Activated T-cell treated with anti-CD3 and anti-CD28 coated beads, Interleukin-2, amount 50 U/mL, for 72 hours (primary cell): Measurements from ENCODE around the gene MARCKS. TPM values are rescaled to one million over a fixed set of nuclear protein-coding genes. Genes with fewer than 3 reads are reported as not detected.

Experiments
- ATAC-seq, 2 donors: fragments of 150-1000 bp; cut with Tn5 transposase; replicated peaks in 1 of 2; 2 replicates each; pipeline ENCODE4 v1.10.0; 2021; ENCODE audit warnings: moderate library complexity in 2 of 2, mild to moderate bottlenecking in 1 of 2
- DNase-seq, 2 donors: peaks; one replicate each; pipeline ENCODE4 v3.0.0; 2021 to 2022; ENCODE audit warnings: mixed read lengths in 1 of 2
- H3K27ac Mint-ChIP-seq: one replicate; pipeline ENCODE4 v1.8.0; 2022; ENCODE audit warnings: mild to moderate bottlenecking, moderate library complexity, mixed read lengths
- H3K27me3 Mint-ChIP-seq: one replicate; pipeline ENCODE4 v1.8.0; 2022; ENCODE audit warnings: low read depth, mixed read lengths
- H3K36me3 Mint-ChIP-seq, 2 donors: one replicate each; pipeline ENCODE4 v1.8.0; 2022; ENCODE audit warnings: mixed read lengths in 2 of 2, mild to moderate bottlenecking in 1 of 2; ENCODE audit not compliant: insufficient read depth in 2 of 2
- H3K4me1 Mint-ChIP-seq: one replicate; pipeline ENCODE4 v1.8.0; 2022; ENCODE audit warnings: low read depth, mixed read lengths
- H3K4me3 Mint-ChIP-seq, 2 donors: one replicate each; pipeline ENCODE4 v1.8.0; 2022; ENCODE audit warnings: mild to moderate bottlenecking in 2 of 2, mixed read lengths in 2 of 2, moderate library complexity in 2 of 2
- H3K9me3 Mint-ChIP-seq, 2 donors: one replicate each; pipeline ENCODE4 v1.8.0; 2022; ENCODE audit warnings: mixed read lengths in 2 of 2
- total RNA-seq, 2 donors: library from RNA; stranded (reverse); gene quantifications; one replicate each; pipeline ENCODE4 v1.2.3, GENCODE V29; 2022

The MARCKS gene
- total RNA-seq, 2 donors from 2014 or later, result 1.1 to 1.7 TPM

DNA sequence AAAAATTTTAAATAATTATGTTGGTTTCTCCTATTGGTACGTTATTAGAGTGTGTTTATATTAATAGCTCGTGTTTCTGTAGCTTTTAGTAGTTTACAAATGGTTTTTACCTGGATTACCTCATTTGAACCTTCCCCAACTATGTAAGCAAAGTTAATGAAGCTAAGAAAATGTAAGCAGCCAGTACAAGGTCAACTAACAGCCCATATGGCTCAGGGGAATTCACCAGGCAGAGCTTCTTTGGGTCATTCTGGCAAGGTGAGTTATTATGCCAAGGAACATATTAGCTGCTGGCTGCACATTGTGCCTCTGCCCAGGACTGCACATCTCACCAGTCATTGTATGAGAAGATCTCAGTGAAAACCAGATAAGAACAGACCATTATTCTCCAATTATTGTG lies 27.0 kb upstream of the MARCKS start:
- Mint-ChIP-seq H3K4me1 (no peaks in the 10 kb centered on the region), H3K4me3 (no peak overlapping the region), H3K27ac (no peak overlapping the region), H3K36me3 (no peaks in the 10 kb centered on the region), H3K27me3 (no peaks in the 10 kb centered on the region), H3K9me3 (no peaks in the 10 kb centered on the region)
- DNase-seq, result no peak
- no peak for ATAC-seq

DNA sequence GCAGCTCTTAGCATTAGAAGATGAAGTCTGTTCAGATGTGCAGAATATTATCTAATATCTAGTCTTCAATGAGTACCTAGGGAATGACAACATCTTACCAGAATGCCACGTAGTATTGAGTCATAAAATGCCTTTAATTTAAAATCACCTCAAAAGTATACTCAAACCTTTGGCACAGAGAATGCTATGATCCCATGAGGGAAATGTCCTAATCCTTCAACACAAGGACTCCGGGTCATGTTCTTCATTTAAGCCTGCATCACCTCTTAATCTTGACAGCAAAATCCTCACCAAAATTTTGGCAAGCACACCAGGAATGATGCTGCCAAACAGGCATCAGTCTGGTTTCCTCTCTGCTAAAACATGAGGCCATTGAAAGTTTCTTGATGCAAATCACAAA lies 23.6 kb upstream of the MARCKS start:
- H3K27me3 Mint-ChIP-seq, result no peaks in the 10 kb centered on the region
- H3K27ac Mint-ChIP-seq, result no peak overlapping the region
- H3K4me3 Mint-ChIP-seq, result no peak overlapping the region
- DNase-seq (no peak), ATAC-seq (no peak)
- no peaks in the 10 kb centered on the region for H3K36me3 Mint-ChIP-seq
- no peaks in the 10 kb centered on the region for H3K9me3 Mint-ChIP-seq
- no peaks in the 10 kb centered on the region for H3K4me1 Mint-ChIP-seq

DNA sequence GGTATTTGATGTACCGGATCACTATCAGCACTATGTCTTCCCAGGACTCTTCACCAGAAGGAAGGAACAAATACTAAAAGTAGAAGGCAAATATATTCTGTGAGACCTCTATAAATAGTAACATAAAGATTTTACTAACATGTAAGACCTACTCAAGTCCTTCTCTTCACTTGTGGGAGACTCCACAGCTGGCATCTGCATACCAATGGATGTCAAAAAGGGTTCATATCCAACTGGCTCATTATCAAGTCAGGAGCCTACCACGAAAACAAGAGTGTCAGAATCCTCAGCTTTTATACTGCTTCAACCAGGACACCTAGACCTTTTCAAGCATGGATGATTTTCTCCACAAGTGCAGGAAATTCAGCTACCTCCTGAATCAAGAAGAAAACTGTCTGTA lies 20.0 kb upstream of the MARCKS start:
- H3K9me3 Mint-ChIP-seq, result no peaks in the 10 kb centered on the region
- DNase-seq (no peak), ATAC-seq (no peak)
- H3K27me3 Mint-ChIP-seq, result peaks cover 8% of the 10 kb centered on the region
- no peak overlapping the region for H3K4me3 Mint-ChIP-seq
- no peaks in the 10 kb centered on the region for H3K36me3 Mint-ChIP-seq
- no peak overlapping the region for H3K27ac Mint-ChIP-seq
- no peaks in the 10 kb centered on the region for H3K4me1 Mint-ChIP-seq

DNA sequence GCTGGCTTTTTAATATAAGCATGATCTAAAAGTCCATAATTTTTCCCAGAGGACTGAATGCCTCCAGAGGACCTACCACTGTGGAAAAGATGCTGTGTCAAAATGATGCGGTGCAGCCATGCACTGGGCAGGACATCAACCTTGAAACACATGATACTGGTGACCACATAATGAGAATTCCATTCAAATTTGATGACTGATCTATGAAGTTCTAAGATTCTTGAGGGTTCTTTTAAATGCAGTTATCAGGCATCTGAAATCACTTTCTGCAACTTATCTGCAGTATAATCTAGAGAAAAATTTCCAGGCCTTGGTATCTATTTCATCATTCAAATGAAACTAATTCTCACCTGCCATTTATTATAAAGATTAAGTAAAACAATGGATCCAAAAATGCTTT lies 15.0 kb upstream of the MARCKS start:
- H3K4me3 Mint-ChIP-seq, result no peak overlapping the region
- peaks cover 28% of the 10 kb centered on the region for H3K27me3 Mint-ChIP-seq
- peaks cover 0 to 2% of the 10 kb centered on the region in 2 donors for H3K9me3 Mint-ChIP-seq
- DNase-seq, result no peak
- peaks cover 0 to 2% of the 10 kb centered on the region in 2 donors for H3K36me3 Mint-ChIP-seq
- no peak overlapping the region for H3K27ac Mint-ChIP-seq
- ATAC-seq, result no peak
- H3K4me1 Mint-ChIP-seq, result peaks cover 11% of the 10 kb centered on the region

DNA sequence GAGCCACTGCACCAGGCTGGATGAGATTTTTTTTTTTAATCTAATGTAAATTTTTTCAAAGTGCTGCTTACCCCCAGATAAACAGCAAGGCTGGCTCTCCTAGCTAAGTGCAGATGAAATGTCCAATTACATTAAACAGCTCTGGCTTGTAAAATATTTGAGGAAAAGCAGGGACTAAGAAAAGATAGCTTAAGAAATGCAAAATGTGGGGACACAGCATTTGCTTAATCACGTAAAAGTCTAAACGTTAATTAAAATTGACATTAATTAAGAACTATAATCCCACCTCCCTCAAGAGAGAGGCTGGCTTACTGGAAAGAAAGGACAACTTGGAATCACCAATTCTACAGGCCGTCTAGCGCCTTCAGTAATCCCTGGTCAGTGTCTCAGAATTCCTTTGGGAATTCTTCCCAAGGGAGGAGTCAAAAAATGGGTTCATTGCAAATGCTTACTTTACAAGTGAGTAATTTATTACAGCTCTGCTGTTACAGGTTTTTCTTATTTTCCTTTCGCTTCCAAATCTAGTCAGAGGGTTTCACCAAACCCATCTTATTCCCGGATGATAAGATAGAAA lies 13.6 kb upstream of the MARCKS start:
- H3K4me3 Mint-ChIP-seq, result no peak overlapping the region
- ATAC-seq (no peak), DNase-seq (no peak)
- peaks cover 11% of the 10 kb centered on the region for H3K4me1 Mint-ChIP-seq
- peaks cover 34% of the 10 kb centered on the region for H3K27me3 Mint-ChIP-seq
- peaks cover 0 to 2% of the 10 kb centered on the region in 2 donors for H3K36me3 Mint-ChIP-seq
- peaks cover 0 to 2% of the 10 kb centered on the region in 2 donors for H3K9me3 Mint-ChIP-seq
- no peak overlapping the region for H3K27ac Mint-ChIP-seq

DNA sequence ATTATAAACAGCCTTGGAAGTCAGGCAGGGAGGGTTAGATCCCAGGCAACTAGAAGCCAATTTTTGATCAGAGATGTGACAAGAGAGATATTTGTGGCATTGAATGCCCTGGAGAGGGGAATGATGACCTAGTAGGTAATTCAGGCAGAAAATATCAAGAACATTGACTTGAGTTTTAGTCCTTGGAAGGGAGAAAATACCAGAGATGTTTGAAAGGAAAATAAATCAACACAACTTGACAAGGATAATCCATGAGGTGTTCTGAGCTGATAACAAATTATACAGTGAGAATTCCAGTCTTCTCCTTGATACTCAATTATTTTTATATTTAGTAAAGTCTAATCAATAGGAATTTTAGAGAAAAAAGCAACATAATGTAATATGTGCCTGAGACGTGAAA lies 10.6 kb upstream of the MARCKS start:
- H3K4me3 Mint-ChIP-seq, result no peak overlapping the region
- peaks cover 39% of the 10 kb centered on the region for H3K27me3 Mint-ChIP-seq
- H3K36me3 Mint-ChIP-seq, result peaks cover 0 to 2% of the 10 kb centered on the region in 2 donors
- peaks cover 0 to 2% of the 10 kb centered on the region in 2 donors for H3K9me3 Mint-ChIP-seq
- no peak for DNase-seq
- H3K4me1 Mint-ChIP-seq, result peaks cover 11% of the 10 kb centered on the region
- ATAC-seq, result no peak
- no peak overlapping the region for H3K27ac Mint-ChIP-seq

DNA sequence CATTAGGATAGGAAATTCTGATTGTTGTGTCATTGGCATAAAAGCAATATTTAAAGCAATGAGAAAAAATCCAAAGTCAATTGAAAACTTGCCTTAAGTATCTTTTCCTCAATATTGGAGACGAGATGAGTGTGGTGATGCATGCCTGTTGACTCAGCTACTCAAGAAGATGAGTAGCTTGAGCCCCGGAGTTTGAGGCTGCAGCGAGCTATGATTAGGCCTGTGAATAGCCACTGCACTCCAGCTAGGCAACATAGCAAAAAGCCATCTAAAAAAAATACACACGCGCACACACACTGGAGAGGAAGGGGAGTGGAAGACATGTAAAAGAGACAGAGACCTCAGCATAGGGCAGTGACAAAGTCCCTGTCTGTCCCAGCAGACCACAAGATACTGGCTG lies 9.7 kb upstream of the MARCKS start:
- no peak overlapping the region for H3K4me3 Mint-ChIP-seq
- no peak for DNase-seq
- H3K9me3 Mint-ChIP-seq, result peaks cover 0 to 2% of the 10 kb centered on the region in 2 donors
- peaks cover 45% of the 10 kb centered on the region for H3K27me3 Mint-ChIP-seq
- H3K36me3 Mint-ChIP-seq, result peaks cover 0 to 2% of the 10 kb centered on the region in 2 donors
- ATAC-seq, result no peak
- H3K4me1 Mint-ChIP-seq, result peaks cover 11% of the 10 kb centered on the region
- no peak overlapping the region for H3K27ac Mint-ChIP-seq

DNA sequence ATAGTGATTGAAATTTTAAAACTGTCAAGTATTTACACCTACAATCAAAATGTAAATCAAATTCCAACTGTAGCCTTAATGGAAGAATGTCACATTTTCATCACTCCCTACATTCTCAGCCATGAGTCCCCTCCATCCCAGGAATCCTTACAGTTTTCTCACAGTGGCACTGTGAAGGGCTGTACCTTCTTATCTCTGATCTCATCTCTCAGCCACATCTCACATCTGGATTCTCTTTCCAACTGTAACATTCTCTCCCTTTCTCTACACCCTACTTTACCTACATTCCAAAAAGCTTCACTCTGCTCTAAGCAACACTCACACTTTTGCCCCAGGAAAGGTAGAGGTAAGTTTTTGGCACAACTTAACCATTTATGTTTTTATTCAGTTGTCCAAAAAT lies 8.9 kb upstream of the MARCKS start:
- no peak overlapping the region for H3K4me3 Mint-ChIP-seq
- ATAC-seq (no peak), DNase-seq (no peak)
- no peak overlapping the region for H3K27ac Mint-ChIP-seq
- H3K36me3 Mint-ChIP-seq, result peaks cover 0 to 2% of the 10 kb centered on the region in 2 donors
- H3K9me3 Mint-ChIP-seq, result peaks cover 0 to 2% of the 10 kb centered on the region in 2 donors
- peaks cover 53% of the 10 kb centered on the region for H3K27me3 Mint-ChIP-seq
- peaks cover 11% of the 10 kb centered on the region for H3K4me1 Mint-ChIP-seq

DNA sequence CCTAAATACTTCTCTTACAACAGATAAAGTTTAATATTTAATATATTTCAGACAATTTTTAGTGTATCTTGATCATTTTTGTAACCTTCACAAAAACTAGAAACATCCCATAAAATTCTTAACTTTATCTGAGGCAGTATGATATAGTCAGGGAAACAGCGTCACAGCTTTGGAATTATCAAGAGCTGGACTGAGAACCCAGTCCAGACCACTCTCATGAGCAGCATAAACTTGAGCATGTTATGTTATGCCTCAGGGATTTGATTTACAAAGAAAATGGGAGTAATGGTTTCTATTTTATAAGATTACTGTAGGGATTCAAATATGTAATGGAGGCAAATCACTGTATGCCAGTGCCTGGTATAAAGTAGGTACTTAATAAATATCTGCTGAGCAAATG lies 8.3 kb upstream of the MARCKS start:
- no peak for DNase-seq
- Mint-ChIP-seq H3K4me1 (peaks cover 11% of the 10 kb centered on the region), H3K9me3 (peaks cover 0 to 2% of the 10 kb centered on the region in 2 donors), H3K4me3 (no peak overlapping the region), H3K27me3 (peaks cover 59% of the 10 kb centered on the region), H3K27ac (no peak overlapping the region), H3K36me3 (peaks cover 0 to 2% of the 10 kb centered on the region in 2 donors)
- no peak for ATAC-seq

DNA sequence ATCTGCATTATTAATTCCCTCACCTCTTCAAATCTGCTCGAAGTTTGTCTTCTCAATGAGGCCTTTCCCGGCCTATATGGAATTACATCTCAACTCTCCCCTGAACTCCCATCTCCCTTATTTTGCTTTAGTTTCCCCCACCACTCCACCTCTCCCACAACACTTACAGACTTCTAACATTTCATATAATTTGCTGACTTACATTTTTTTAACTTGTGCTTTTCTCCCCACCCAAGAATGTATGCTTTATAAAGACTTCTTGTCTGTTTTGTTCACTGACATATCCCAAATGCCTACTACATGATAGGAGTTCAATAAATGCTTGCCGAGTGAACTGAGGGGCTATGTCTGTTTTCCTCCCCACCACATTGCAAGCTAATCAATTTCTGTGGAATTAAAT lies 3.9 kb upstream of the MARCKS start:
- Mint-ChIP-seq H3K9me3 (no peaks in the 10 kb centered on the region), H3K4me1 (no peaks in the 10 kb centered on the region), H3K36me3 (peaks cover 2 to 3% of the 10 kb centered on the region in 2 donors), H3K27me3 (peaks cover 52% of the 10 kb centered on the region), H3K27ac (no peak overlapping the region), H3K4me3 (no peak overlapping the region)
- ATAC-seq, result no peak
- no peak for DNase-seq

DNA sequence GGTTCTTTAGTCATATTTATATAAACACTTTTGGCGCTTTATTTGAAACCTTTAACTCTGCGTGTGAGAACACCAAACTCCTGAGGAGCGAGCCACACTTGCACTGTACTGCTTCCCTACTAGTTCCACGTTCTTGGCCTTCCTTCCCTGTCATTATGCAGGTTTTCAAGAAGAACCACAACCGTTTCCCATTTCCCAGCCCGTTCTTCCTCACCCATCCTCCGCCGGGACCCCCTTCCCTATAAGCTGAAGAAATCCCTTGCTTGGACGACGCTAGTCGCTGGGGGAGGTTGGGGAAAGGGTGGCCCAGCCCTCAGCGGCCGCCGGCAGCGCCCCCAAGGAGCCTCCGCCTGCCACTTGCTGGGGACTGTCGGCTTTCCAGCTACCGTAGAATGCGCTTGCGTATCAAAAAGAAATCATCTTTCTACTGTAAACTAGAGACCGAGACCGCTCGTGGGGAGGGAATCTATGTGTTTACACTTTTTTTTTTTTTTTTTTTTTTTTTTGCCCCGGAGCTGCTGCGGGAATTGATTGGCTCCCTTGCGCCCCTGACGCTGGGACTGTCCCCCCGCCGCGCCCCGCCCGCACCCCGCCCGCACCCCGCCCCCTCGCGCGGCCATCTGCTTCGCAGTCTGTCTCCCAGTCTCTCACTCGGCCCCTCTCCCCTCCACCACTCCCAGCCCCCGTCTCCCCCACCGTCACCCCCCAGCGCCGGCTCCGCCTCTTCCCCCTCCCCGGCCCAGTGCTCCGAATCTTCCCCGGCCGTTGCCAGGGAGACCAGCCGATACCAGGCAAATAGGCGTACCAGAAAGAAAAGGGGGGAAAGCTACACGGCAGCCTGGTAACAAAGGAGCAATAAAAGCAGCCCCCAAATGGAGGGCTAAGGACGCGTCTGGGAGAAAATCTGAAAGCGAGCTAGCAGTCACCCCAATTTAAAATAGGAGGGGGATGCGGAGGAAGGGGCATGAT lies 2.3 kb upstream of the MARCKS start:
- Mint-ChIP-seq H3K36me3 (peaks cover 2 to 3% of the 10 kb centered on the region in 2 donors), H3K27me3 (peaks cover 48% of the 10 kb centered on the region), H3K4me1 (no peaks in the 10 kb centered on the region), H3K4me3 (peak overlapping the region in 1 of 2 donors; percentile 69), H3K9me3 (no peaks in the 10 kb centered on the region), H3K27ac (no peak overlapping the region)
- ATAC-seq (no peak), DNase-seq (peak; percentile 7 to 28)

DNA sequence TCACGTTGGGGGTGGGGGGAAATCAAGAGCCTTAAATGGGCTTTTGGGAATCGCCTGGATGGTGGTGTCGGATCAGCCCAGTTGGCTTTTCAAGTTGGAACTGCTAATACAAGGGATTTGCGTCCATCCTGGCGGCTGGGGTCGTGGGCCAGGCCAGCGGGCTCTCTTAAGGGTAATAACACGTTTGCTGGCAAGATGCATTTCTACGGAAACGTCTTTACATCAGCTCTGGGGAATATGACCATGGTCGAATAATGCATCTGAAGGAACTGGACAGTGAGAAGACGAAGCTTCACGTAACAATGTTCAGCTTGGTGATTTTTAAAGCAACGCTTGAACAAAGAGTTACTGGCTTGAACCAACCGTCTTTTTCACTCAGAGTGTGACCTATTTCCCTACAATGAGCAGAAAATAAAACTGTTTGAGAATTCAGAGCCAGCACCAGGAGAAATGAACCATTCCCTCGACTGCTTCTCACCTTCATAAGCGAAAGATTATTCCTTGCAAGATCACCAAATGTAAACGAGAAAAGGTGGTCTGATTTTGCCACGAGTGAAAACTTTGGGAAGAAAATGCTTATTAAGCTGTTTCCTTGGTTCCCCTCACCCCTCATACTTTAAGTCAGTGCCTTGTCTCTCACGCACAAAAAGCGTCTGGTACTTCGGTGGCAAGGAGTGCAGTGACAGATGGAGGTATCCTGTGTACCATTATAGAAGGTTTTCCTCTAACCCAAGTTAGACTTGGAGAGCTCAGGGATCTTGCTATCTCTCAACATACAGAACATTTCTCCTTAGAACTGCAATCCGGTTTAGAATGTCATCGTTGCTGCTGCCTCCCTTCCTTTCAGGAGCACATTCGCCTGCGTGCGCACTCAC lies 1.4 kb upstream of the MARCKS start:
- Mint-ChIP-seq H3K4me1 (peaks cover 3% of the 10 kb centered on the region), H3K27me3 (peaks cover 50% of the 10 kb centered on the region), H3K36me3 (peaks cover 2 to 3% of the 10 kb centered on the region in 2 donors), H3K4me3 (no peak overlapping the region), H3K9me3 (no peaks in the 10 kb centered on the region), H3K27ac (no peak overlapping the region)
- DNase-seq (peak; percentile 7), ATAC-seq (no peak)

DNA sequence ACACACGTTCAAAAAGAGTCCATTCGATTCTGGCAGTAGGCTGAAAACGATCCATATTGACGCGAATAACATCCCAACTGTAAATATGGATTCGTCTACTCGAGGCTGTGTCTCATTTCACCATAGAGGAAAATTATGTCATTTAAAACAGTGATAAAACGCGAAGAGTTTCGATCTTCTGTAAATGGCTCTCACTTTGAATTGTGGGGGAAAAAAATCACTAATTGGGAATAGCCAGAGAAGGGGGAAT lies 845 bp upstream of the MARCKS start:
- H3K4me1 Mint-ChIP-seq, result peaks cover 5% of the 10 kb centered on the region
- H3K4me3 Mint-ChIP-seq, result no peak overlapping the region
- peaks cover 2 to 3% of the 10 kb centered on the region in 2 donors for H3K36me3 Mint-ChIP-seq
- H3K27ac Mint-ChIP-seq, result no peak overlapping the region
- ATAC-seq (no peak), DNase-seq (no peak)
- H3K27me3 Mint-ChIP-seq, result peaks cover 50% of the 10 kb centered on the region
- H3K9me3 Mint-ChIP-seq, result no peaks in the 10 kb centered on the region
